ENCODE data around the gene IL4R. TPM values are rescaled to one million over a fixed set of nuclear protein-coding genes. Genes with fewer than 3 reads are reported as not detected.

IL4R gene
- total RNA-seq, 1 experiment from 2014 or later: 25.1 TPM

DNA sequence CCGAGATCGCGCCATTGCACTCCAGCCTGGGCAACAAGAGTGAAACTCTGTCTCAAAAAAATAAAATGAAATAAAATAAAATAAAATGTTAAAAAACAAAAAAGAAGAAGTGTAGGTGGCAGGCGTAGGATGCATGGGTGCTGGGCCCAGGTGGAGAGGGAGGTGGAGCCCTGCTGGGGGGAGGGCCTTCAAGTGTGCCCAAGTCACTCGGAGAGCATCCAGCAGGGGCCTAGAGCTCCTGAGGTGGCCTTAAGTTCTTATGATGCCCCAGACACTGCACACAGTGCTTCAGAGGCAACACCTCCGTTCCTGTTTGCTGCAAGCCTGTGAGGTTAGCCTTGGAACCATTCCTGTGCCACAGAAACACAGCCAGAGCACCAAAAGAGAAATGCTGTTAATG is 23.2 kb downstream of the IL4R start:
- DNase-seq (no peak), ATAC-seq (no peak)
- TF ChIP-seq EZH2 (IDR thresholded peaks at IDR 0.05; ENCODE audit: low read length, unreplicated experiment): no peak
- no peak overlapping the region for H3K9ac ChIP-seq (ENCODE audit: low read length)
- ChIA-PET CTCF (no interaction called here), POLR2A (ENCODE audit: unreplicated experiment) (no interaction called here)
- H2AFZ ChIP-seq (ENCODE audit: low read length): no peak overlapping the region
- no peaks in the 10 kb centered on the region for H3K27me3 ChIP-seq (ENCODE audit: low read length)
- H3K36me3 ChIP-seq (ENCODE audit: low read depth, low read length): peaks cover 5% of the 10 kb centered on the region; the same call in 1 of the 2 replicates
- no peak overlapping the region for H3K4me2 ChIP-seq (ENCODE audit: low read length)
- no peak overlapping the region for H3K27ac ChIP-seq (ENCODE audit: low read length)
- no peaks in the 10 kb centered on the region for H3F3A ChIP-seq (ENCODE audit: low read length, unreplicated experiment)
- no peaks in the 10 kb centered on the region for H3K9me2 ChIP-seq (replicated peaks; ENCODE audit: low read length)
- no peaks in the 10 kb centered on the region for H4K20me1 ChIP-seq (ENCODE audit: low read length)
- intact Hi-C loops (cut with micrococcal nuclease): no loop called here
- H3K9me3 ChIP-seq (ENCODE audit: low read length): no peaks in the 10 kb centered on the region
- BruUV-seq (replicated peaks): no TSS peak
- H3K79me2 ChIP-seq (ENCODE audit: low read length): peaks cover 36% of the 10 kb centered on the region; the same call in 1 of the 2 replicates
- H3K4me3 ChIP-seq (ENCODE audit: low read length): no peak overlapping the region
- no peaks in the 10 kb centered on the region for H3K4me1 ChIP-seq (ENCODE audit: insufficient read depth, low read length)

DNA sequence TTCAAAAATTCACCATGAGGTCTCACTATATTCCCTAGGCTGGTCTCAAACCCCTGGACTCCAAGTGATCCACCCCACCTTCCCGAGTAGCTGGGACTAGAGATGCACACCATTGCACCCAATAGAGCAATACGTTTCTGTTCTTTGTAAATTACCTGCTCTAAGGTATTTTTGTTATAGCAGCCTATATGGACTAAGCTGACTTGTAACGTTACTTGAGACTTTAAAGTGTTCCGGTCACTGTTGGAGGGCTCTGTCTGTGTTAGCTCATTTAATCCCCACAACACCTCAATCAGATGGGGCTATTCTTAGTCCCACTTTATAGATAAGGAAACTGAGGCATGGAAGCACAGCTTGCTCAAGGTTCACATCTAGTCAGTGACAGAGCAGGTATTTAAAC is 25.4 kb downstream of the IL4R start:
- CTCF ChIA-PET: no interaction called here
- H3K9me3 ChIP-seq (ENCODE audit: low read length): no peaks in the 10 kb centered on the region
- no peak for ATAC-seq

DNA sequence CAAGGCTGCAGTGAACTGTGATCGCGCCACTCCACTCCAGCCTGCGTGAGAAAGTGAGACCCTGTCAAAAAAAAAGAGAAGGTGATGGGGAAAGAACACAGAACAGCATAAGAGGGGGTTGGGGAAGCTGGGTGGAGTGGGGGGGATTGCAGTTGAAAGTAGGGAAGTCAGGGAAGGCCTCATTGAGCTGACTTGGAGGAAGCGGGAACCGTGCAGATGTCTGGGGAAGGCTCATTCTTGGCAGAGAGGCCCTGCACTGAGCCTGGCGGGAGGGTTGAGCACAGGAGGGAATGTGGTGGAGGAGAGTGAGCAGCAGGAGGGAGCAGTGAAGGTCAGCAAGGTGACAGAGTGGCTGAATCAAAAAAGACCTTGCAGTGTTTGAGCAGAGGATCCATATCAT is 26.9 kb downstream of the IL4R start:
- no TSS peak for BruUV-seq (replicated peaks)
- Histone ChIP-seq H2AFZ (ENCODE audit: low read length) (no peak overlapping the region), H3K9me3 (ENCODE audit: low read length) (no peaks in the 10 kb centered on the region), H3K27me3 (ENCODE audit: low read length) (no peaks in the 10 kb centered on the region), H3K79me2 (ENCODE audit: low read length) (peaks cover 5% of the 10 kb centered on the region; the same call in 1 of the 2 replicates), H3K9ac (ENCODE audit: low read length) (no peak overlapping the region), H4K20me1 (ENCODE audit: low read length) (no peaks in the 10 kb centered on the region), H3K4me3 (ENCODE audit: low read length) (no peak overlapping the region), H3K27ac (ENCODE audit: low read length) (no peak overlapping the region), H3F3A (ENCODE audit: low read length, unreplicated experiment) (no peaks in the 10 kb centered on the region), H3K4me1 (ENCODE audit: insufficient read depth, low read length) (no peaks in the 10 kb centered on the region), H3K36me3 (ENCODE audit: low read depth, low read length) (peaks cover 3% of the 10 kb centered on the region; the same call in 1 of the 2 replicates), H3K4me2 (ENCODE audit: low read length) (no peak overlapping the region), H3K9me2 (replicated peaks; ENCODE audit: low read length) (no peaks in the 10 kb centered on the region)
- CTCF ChIA-PET: no interaction called here
- intact Hi-C loops (cut with micrococcal nuclease): no loop called here
- ATAC-seq (no peak), DNase-seq (no peak)
- TF ChIP-seq EZH2 (IDR thresholded peaks at IDR 0.05; ENCODE audit: low read length, unreplicated experiment) (no peak), EZH2phosphoT487 (IDR thresholded peaks at IDR 0.05; ENCODE audit: borderline replicate concordance, low read length) (no peak)
- TF ChIP-seq, protein P1, sequence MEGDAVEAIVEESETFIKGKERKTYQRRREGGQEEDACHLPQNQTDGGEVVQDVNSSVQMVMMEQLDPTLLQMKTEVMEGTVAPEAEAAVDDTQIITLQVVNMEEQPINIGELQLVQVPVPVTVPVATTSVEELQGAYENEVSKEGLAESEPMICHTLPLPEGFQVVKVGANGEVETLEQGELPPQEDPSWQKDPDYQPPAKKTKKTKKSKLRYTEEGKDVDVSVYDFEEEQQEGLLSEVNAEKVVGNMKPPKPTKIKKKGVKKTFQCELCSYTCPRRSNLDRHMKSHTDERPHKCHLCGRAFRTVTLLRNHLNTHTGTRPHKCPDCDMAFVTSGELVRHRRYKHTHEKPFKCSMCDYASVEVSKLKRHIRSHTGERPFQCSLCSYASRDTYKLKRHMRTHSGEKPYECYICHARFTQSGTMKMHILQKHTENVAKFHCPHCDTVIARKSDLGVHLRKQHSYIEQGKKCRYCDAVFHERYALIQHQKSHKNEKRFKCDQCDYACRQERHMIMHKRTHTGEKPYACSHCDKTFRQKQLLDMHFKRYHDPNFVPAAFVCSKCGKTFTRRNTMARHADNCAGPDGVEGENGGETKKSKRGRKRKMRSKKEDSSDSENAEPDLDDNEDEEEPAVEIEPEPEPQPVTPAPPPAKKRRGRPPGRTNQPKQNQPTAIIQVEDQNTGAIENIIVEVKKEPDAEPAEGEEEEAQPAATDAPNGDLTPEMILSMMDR (conservative IDR thresholded peaks at IDR 0.05; ENCODE audit: low read depth, low read length): no peak
- POLR2A ChIA-PET (ENCODE audit: unreplicated experiment): no interaction called here

More for the DNA sequence above, 25.4 kb downstream of the IL4R start:
- peaks cover 6% of the 10 kb centered on the region; the same call in 1 of the 2 replicates for H3K36me3 ChIP-seq (ENCODE audit: low read depth, low read length)
- POLR2A ChIA-PET (ENCODE audit: unreplicated experiment): no interaction called here
- no peaks in the 10 kb centered on the region for H3F3A ChIP-seq (ENCODE audit: low read length, unreplicated experiment)
- DNase-seq: no peak
- H3K4me1 ChIP-seq (ENCODE audit: insufficient read depth, low read length): no peaks in the 10 kb centered on the region
- intact Hi-C loops (cut with micrococcal nuclease): no loop called here
- H3K4me2 ChIP-seq (ENCODE audit: low read length): no peak overlapping the region
- H3K79me2 ChIP-seq (ENCODE audit: low read length): peaks cover 20% of the 10 kb centered on the region; the same call in 1 of the 2 replicates
- no peak overlapping the region for H3K27ac ChIP-seq (ENCODE audit: low read length)
- H3K27me3 ChIP-seq (ENCODE audit: low read length): no peaks in the 10 kb centered on the region
- no peak overlapping the region for H3K9ac ChIP-seq (ENCODE audit: low read length)
- no peaks in the 10 kb centered on the region for H4K20me1 ChIP-seq (ENCODE audit: low read length)
- TF ChIP-seq EZH2 (IDR thresholded peaks at IDR 0.05; ENCODE audit: low read length, unreplicated experiment): no peak
- TF ChIP-seq, protein P1 (conservative IDR thresholded peaks at IDR 0.05; ENCODE audit: low read depth, low read length): no peak
- TF ChIP-seq EZH2phosphoT487 (IDR thresholded peaks at IDR 0.05; ENCODE audit: borderline replicate concordance, low read length): no peak
- no TSS peak for BruUV-seq (replicated peaks)
- no peak overlapping the region for H2AFZ ChIP-seq (ENCODE audit: low read length)
- no peaks in the 10 kb centered on the region for H3K9me2 ChIP-seq (replicated peaks; ENCODE audit: low read length)
- H3K4me3 ChIP-seq (ENCODE audit: low read length): no peak overlapping the region

All from PC-3 (cell line).